ENCODE results near the gene WDR35.
A peak's percentile ranks its signal among the peaks of the same experiment; 100 is the strongest.

Gene WDR35

DNA sequence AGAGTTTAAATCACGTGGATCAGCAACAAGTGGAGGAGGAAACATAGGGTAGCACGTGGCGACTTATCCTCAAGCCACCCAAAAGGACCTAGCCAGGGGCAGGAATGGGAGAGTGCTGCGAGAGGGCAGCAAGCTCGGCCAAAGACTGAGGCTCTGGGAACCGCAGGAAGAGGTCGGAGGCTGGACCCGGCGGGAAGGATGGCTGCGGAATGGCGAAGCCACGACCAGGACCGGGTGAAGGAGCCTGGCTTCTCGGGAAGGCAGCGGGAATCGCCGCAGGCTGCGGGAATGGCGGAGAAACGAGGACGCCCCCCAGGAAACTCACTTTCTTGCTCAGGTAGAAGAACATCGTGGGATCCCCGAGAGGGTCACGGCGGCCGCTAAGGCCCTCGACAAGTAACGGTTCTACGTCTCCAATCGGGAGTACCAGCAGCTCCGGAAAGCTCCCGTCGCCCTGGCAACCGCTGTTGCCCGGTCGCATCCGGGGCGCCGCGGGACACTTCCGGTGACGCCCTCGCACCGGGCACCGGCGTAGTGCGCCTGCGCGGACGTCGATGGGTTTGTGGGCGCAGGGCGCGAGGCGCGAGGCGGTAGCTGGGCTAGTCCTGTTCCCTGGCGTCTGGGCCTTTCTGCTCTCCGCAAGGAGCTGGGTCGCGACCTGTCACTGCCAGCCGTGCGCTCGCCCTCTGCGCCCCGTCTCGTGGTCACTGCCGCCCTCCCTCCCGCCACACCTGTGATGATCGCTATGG lies at the start of gene WDR35:
Gene WDR35 (minus strand): TSS at position 439 of the 749 bp plus-strand sequence. CDS start 90 bp downstream, at position 349.
- peak; percentile 79 to 80 for DNase-seq

GRCh38 chr2:20037660-20038059 lies 47.8 kb upstream of the WDR35 start:
- DNase-seq, result no peak

GRCh38 chr2:20035955-20036666 lies 46.2 kb upstream of the WDR35 start:
- peak; percentile 55 to 73 for DNase-seq

- DNase-seq, result no peak
These were observed 44.9 kb upstream of the WDR35 start for GRCh38 chr2:20034821-20035220.

GRCh38 chr2:20034218-20034617 lies 44.3 kb upstream of the WDR35 start:
- DNase-seq, result no peak

DNA sequence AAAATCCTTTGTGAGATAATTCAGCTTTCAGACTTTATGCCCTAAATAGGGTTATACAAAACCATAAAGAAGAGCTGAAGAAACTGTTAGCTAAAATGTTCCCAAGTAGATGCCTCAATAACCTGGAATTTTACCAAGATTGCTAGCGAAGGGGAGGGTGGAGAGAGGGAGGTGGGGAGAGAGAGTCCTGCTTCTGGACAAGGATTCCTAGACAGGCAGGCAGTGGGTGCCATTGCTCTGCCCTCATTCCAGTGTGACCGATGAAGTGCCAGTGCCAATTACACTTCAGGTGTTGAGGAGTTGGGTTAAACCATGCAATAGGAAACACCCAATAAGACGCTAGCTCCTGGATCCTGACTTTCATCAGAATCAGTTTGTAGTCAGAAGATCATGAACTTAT lies 43.4 kb upstream of the WDR35 start:
- DNase-seq, result no peak

DNA sequence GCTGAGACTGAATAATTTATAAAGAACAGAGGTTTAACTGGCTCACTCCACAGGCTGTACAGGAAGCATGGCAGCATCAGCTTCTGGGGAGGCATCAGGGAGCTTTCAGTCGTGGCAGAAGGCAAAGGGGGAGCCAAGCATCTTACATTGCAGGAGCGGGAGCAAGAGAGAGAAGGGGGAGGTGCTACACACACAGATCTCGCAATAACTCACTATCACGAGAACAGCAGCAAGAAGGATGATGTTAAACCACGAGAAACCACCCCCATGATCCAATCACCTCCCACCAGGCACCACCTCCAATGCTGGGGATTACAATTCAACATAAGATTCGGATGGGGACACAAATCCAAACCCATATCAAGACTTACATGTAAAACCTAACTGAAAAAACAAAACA lies 40.3 kb upstream of the WDR35 start:
- no peak for DNase-seq

- no peak for DNase-seq
These were observed 38.0 kb upstream of the WDR35 start for GRCh38 chr2:20027705-20028434.

- no peak for DNase-seq
These were observed 37.4 kb upstream of the WDR35 start for GRCh38 chr2:20027260-20027677.

DNA sequence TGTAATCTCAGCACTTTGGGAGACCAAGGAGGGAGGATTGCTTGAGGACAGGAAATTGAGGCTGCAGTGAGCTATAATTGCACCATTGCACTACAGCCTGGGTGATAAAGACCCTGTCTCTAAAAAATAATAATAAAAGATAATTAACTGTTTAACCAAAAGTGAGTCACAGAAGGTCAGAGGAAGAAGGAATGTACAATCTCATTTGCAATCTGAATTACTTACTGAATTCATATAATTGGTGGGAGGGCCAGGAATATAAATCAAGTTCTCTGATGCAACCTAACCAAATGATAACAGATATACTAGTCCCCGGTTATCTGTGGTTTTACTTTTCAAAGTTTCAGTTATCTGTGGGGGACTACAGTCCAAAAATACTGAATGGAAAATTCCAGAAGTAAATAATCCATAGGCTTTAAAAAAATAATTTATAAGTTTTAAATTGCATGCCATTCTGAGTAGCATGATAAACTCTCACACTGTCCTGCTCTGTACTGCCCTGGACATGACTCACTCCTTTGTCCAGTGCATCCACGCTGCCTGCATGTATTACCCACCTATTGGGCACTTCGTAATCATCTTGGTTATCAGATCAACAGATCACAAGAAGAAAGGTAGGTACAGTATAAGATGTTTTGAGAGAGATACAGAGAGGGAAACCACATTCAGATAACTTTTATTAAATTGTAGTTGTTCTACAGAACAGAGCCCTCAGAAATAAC lies 35.3 kb upstream of the WDR35 start:
- DNase-seq, result no peak

- no peak for DNase-seq
These were observed 33.8 kb upstream of the WDR35 start for GRCh38 chr2:20023688-20024087.

DNA sequence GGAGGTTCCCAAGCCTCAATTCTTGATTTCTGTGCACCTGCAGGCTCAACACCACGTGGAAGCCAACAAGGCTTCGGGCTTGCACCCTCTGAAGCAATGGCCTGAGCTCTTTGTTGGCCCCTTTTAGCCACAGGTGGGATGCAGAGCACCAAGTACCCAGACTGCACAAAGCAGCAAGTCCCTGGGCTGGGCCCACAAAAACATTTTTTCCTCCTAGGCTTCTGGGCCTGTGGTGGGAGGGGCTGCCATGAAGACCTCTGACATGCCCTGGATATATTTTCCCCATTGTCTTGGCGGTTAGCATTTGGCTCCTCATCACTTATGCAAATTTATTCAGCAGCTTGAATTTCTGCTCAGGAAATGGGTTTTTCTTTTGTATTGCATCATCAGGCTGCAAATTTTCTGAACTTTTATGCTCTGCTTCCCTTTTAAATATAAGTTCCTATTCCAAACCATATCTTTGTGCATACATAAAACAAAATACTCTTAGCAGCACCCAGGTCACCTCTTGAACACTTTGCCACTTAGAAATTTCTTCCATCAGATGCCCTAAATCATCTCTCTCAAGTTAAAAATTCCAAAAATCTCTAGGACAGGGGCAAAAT lies 31.6 kb upstream of the WDR35 start:
- DNase-seq, result peak; percentile 8 to 14

- DNase-seq, result no peak
These were observed 29.8 kb upstream of the WDR35 start for GRCh38 chr2:20019747-20020146.

DNA sequence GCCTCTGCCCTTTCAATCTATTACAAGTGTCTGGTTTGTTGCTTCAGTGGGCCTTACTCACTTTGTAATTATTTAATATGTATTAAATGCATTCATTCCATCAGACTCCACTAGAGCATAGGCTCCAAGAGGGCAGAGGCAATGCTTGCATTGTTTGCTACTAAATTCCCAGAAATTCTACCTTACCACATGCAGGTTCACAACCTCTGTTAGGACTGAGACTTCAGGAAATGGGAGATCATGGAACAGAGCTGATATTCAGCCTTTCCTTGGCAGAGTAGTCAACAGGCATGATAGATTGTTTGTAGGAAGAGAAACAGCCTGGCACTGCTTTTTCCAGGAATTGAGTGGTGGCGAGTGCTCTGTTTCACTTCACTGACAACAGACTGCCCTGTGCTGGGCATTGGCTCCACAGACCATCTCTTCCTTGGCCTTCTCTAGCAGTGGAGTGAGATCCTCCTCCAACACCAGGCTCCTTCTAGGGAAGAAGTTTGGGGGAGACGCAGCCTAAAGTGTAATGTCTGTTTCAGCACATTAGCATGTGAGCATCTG lies 28.8 kb upstream of the WDR35 start:
- no peak for DNase-seq

DNA sequence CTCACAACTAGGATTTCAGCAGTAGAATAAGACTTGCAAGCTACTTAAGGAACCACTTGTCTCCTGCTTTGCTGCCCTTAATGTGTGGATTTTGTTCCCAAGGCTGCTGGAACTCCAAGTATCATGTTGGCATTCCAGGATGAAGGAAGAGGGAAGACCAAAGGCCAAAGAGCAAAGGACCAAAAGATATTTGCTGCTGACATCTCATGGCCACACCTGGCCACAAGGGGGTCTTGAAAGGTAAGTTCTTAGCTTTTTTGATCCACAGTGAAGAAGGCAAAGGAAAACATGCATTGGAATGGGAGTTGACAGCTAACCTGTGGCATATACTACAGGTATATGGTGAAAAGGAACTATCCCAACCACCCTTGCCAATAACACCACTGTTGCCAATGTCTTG lies 26.4 kb upstream of the WDR35 start:
- no peak for DNase-seq

DNA sequence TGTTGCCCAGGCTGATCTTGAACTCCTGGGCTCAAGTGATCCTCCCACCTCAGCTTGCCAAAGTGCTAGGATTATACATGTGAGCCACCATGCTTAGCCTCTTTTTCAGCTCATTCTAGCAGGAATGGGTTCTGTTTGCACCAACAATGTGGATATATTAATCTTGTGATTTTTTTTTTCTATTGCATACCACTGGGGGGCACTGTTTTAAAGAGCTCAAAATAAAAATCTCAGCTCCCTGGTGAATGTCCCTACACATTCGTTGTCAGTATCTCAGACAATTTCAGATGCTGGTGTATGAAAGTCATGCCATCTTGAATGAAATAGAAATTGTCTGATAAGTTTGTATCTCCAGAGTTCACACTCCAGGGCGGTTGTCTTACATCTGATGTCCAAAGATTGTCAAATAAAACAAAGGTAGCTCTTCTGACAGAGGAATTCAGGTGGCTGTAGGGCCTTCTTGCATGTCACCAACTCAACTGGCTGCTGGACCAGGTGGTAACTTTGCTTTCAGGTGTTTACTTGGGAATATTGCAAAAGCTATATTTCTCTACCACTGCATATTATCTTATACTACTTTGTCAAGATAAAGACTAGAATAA lies 25.7 kb upstream of the WDR35 start:
- peak; percentile 48 to 77 for DNase-seq

GRCh38 chr2:20013126-20013849 lies 23.4 kb upstream of the WDR35 start:
- no peak for DNase-seq

- no peak for DNase-seq
These were observed 22.6 kb upstream of the WDR35 start, which contains the start of gene MATN3 for GRCh38 chr2:20012282-20013125. TSS of gene MATN3 (minus strand) at chr2:20012668. CDS start at chr2:20012631, 37 bp downstream.

GRCh38 chr2:20012032-20012281 lies 22.1 kb upstream of the WDR35 start:
- DNase-seq, result no peak

DNA sequence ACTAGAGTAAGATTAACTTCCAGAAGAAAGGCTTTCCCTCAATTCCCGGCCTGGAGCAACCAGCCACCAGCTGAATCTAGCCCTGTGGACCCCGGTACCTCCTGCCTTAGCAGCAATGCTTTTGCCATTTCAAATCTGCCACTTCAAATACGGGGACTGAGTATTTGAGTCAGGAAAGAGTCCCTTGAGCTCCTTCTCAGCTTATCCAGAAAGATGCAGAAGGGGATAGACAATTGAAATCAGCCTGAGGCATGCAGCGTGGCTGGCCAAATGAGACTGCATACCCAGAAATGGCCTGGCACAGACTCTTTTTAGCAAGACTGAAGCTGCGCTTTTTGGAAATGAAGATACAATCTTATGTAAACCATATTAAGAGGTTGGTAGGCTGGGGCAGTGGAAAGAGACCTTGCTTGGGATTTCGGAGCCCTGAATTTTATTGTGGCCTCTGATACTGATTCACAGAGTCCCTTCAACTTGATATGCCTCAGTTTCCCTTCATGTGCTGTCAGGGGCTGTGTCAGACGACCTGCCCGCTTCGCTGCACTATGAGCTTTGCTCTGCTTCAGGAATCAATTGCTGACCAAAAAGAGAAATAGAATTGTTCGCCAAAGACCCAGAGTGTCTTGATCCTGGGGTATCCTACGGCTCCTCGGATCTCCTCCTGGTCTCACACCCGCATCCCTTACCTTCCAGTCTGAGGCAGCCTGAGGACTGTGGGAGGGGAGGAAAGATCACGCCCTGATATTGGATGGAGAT lies 21.5 kb upstream of the WDR35 start:
- DNase-seq, result no peak

Data from Kasumi-1 (cell line).